Right cardiac atrium (tissue), 5 donors: ENCODE measurements around the gene CARD11. TPM values are rescaled to one million over a fixed set of nuclear protein-coding genes. Genes with fewer than 3 reads are reported as not detected.

Experiments
- ATAC-seq, 2 donors: fragments of 200-7000 bp; cut with Tn5 transposase; one replicate each; pipeline versions ENCODE4 v1.8.0 to v1.9.1; 2020; ENCODE audit warnings: moderate library complexity in 2 of 2, mild to moderate bottlenecking in 1 of 2
- DNase-seq, 3 donors: peaks; one replicate each; pipeline ENCODE4 v3.0.0-alpha.2; 2020
- H3K27ac ChIP-seq: one replicate; pipeline ENCODE4 v1.5.1; 2013; ENCODE audit warnings: mild to moderate bottlenecking, low read length, control low read depth, moderate library complexity
- H3K27me3 ChIP-seq: one replicate; pipeline ENCODE4 v1.6.1; 2013; ENCODE audit not compliant: control insufficient read depth, insufficient read depth
- H3K4me1 ChIP-seq: one replicate; pipeline ENCODE4 v1.6.1; 2013; ENCODE audit warnings: low read length; ENCODE audit not compliant: control insufficient read depth, insufficient read depth
- H3K4me3 ChIP-seq: one replicate; pipeline ENCODE4 v1.5.1; 2013; ENCODE audit warnings: low read length, control low read depth
- H3K9me3 ChIP-seq: one replicate; pipeline ENCODE4 v1.6.1; 2013; ENCODE audit warnings: low read length; ENCODE audit not compliant: control insufficient read depth
- WGBS: extraction: QIAGEN DNeasy Blood & Tissue Kit; methylation state at CpG from one replicate; pipeline ENCODE4 v1.1.7; 2013; 5-methylcytosine and 5-hydroxymethylcytosine counted together
- intact Hi-C, 4 donors: fragments of 100-400 bp; cut with DNase I; formaldehyde crosslinking; loops; one replicate each; pipeline versions ENCODE4 v1.11.0 to v1.14.0; 2022 to 2023
- polyA plus RNA-seq: library from polyadenylated mRNA; stranded (reverse); fragments of 200-250 nt; gene quantifications from one replicate; pipeline ENCODE4 v1.2.3, GENCODE V29; 2013
- total RNA-seq, 4 donors: library from RNA; stranded (reverse); fragmentation: NEBNext Ultra II Directional; extraction: Animal tissue kit (Norgen Biotek cat#: 25700); gene quantifications; one replicate each; pipeline ENCODE4 v1.2.1, GENCODE V29; 2021
- donor health status: healthy with polysubstance abuse.
- donor health status: DM: no; HTN: yes; CAD: no.
- donor health status: DM: no; HTN: no; CAD: no.
- donor health status: DM: no; HTN: yes; CAD: no; lungs with severe emphysema.
- donor health status: DM: yes; HTN: yes; CAD: no.

CARD11 gene
- total and polyA plus RNA-seq, 5 donors = 0.16 to 0.96 (median 0.41) TPM

GRCh38 chr7:2911466-2911865 lies 132.2 kb downstream of the CARD11 start:
- no peak overlapping the region for H3K27ac ChIP-seq
- 29% methylated on average over 13 of the region's 13 CpGs for WGBS
- peak in 1 of 3 donors; percentile 36 for DNase-seq
- intact Hi-C loops = no loop called here
- no peak overlapping the region for H3K4me3 ChIP-seq
- no peaks in the 10 kb centered on the region for H3K27me3 ChIP-seq
- no peaks in the 10 kb centered on the region for H3K4me1 ChIP-seq
- no peak for ATAC-seq
- H3K9me3 ChIP-seq = no peaks in the 10 kb centered on the region

- intact Hi-C loops = no loop called here
- no peak overlapping the region for H3K4me3 ChIP-seq
- 89% methylated on average over 18 of the region's 18 CpGs for WGBS
- DNase-seq (no peak), ATAC-seq (no peak)
- no peaks in the 10 kb centered on the region for H3K4me1 ChIP-seq
- H3K27ac ChIP-seq = no peak overlapping the region
- H3K27me3 ChIP-seq = no peaks in the 10 kb centered on the region
- no peaks in the 10 kb centered on the region for H3K9me3 ChIP-seq
Observed at GRCh38 chr7:2909471-2910039, 134.1 kb downstream of the CARD11 start.

- Histone ChIP-seq H3K27ac (no peak overlapping the region), H3K4me3 (no peak overlapping the region), H3K27me3 (no peaks in the 10 kb centered on the region), H3K4me1 (no peaks in the 10 kb centered on the region), H3K9me3 (no peaks in the 10 kb centered on the region)
- intact Hi-C loops = no loop called here
- ATAC-seq = no peak
- 93% methylated on average over 17 of the region's 17 CpGs for WGBS
- DNase-seq = peak in 1 of 3 donors; percentile 34
Observed at GRCh38 chr7:2909043-2909442, 134.6 kb downstream of the CARD11 start.

- Histone ChIP-seq H3K4me3 (no peak overlapping the region), H3K27ac (no peak overlapping the region), H3K27me3 (no peaks in the 10 kb centered on the region), H3K9me3 (no peaks in the 10 kb centered on the region), H3K4me1 (no peaks in the 10 kb centered on the region)
- 93% methylated on average over 17 of the region's 17 CpGs for WGBS
- intact Hi-C loops = no loop called here
- ATAC-seq (no peak), DNase-seq (no peak)
Observed at GRCh38 chr7:2908103-2908683, 135.5 kb downstream of the CARD11 start.

- Histone ChIP-seq H3K27me3 (no peaks in the 10 kb centered on the region), H3K9me3 (no peaks in the 10 kb centered on the region), H3K4me1 (no peaks in the 10 kb centered on the region), H3K4me3 (no peak overlapping the region), H3K27ac (no peak overlapping the region)
- DNase-seq (peak in 1 of 3 donors; percentile 48), ATAC-seq (no peak)
- intact Hi-C loops = no loop called here
- WGBS = 89% methylated on average over 39 of the region's 39 CpGs
Observed at GRCh38 chr7:2906197-2906931, 137.3 kb downstream of the CARD11 start.

- WGBS = 88% methylated on average over 8 of the region's 8 CpGs
- DNase-seq (peak in 1 of 3 donors; percentile 39), ATAC-seq (no peak)
- Histone ChIP-seq H3K27me3 (no peaks in the 10 kb centered on the region), H3K4me3 (no peak overlapping the region), H3K9me3 (no peaks in the 10 kb centered on the region), H3K27ac (no peak overlapping the region), H3K4me1 (no peaks in the 10 kb centered on the region)
- intact Hi-C loops = no loop called here
Observed at GRCh38 chr7:2905500-2905899, 138.2 kb downstream of the CARD11 start.

GRCh38 chr7:2905027-2905426 lies 138.6 kb downstream of the CARD11 start:
- DNase-seq = no peak
- Histone ChIP-seq H3K27me3 (no peaks in the 10 kb centered on the region), H3K9me3 (no peaks in the 10 kb centered on the region), H3K4me1 (no peaks in the 10 kb centered on the region), H3K4me3 (no peak overlapping the region), H3K27ac (no peak overlapping the region)
- WGBS = 94% methylated on average over 3 of the region's 3 CpGs
- no peak for ATAC-seq
- intact Hi-C loops = no loop called here

GRCh38 chr7:2904202-2904601 lies 139.5 kb downstream of the CARD11 start:
- no peak for ATAC-seq

GRCh38 chr7:2903682-2904162 lies 139.9 kb downstream of the CARD11 start:
- Histone ChIP-seq H3K27ac (no peak overlapping the region), H3K9me3 (no peaks in the 10 kb centered on the region), H3K4me1 (no peaks in the 10 kb centered on the region), H3K27me3 (no peaks in the 10 kb centered on the region), H3K4me3 (no peak overlapping the region)
- intact Hi-C loops = no loop called here
- 78% methylated on average over 15 of the region's 15 CpGs for WGBS
- no peak for DNase-seq
- ATAC-seq = no peak

More at GRCh38 chr7:2904202-2904601, 139.5 kb downstream of the CARD11 start:
- H3K4me1 ChIP-seq = no peaks in the 10 kb centered on the region
- H3K9me3 ChIP-seq = no peaks in the 10 kb centered on the region
- H3K4me3 ChIP-seq = no peak overlapping the region
- intact Hi-C loops = no loop called here
- H3K27me3 ChIP-seq = no peaks in the 10 kb centered on the region
- no peak overlapping the region for H3K27ac ChIP-seq
- DNase-seq = no peak
- WGBS = 75% methylated on average over 16 of the region's 16 CpGs

- 84% methylated on average over 13 of the region's 13 CpGs for WGBS
- Histone ChIP-seq H3K4me1 (no peaks in the 10 kb centered on the region), H3K27ac (no peak overlapping the region), H3K27me3 (no peaks in the 10 kb centered on the region), H3K4me3 (no peak overlapping the region), H3K9me3 (no peaks in the 10 kb centered on the region)
- DNase-seq (no peak), ATAC-seq (no peak)
- intact Hi-C loops = no loop called here
Observed at GRCh38 chr7:2897023-2897422, 146.6 kb downstream of the CARD11 start.

GRCh38 chr7:2896131-2896530 lies 147.5 kb downstream of the CARD11 start:
- intact Hi-C loops = no loop called here

More at GRCh38 chr7:2896131-2896530, 147.5 kb downstream of the CARD11 start:
- Histone ChIP-seq H3K9me3 (no peaks in the 10 kb centered on the region), H3K27ac (no peak overlapping the region), H3K4me1 (no peaks in the 10 kb centered on the region), H3K27me3 (no peaks in the 10 kb centered on the region), H3K4me3 (no peak overlapping the region)
- DNase-seq (no peak), ATAC-seq (no peak)
- 75% methylated on average over 10 of the region's 10 CpGs for WGBS
